Tibial nerve (tissue), 4 donors: ENCODE measurements around the gene SUFU.

Source experiments
- EP300 ChIP-seq, 2 donors: sonication (generic); formaldehyde crosslinking; IDR thresholded peaks; one replicate each; pipeline ENCODE4 v1.6.1; 2017; ENCODE audit warnings: antibody characterized with exemption in 2 of 2, mild to moderate bottlenecking in 1 of 2
- TF ChIP-seq, protein P1 (sequence below), 5 experiments: fragments of 200-600 bp in 3 of 5; fragments of 450-650 bp in 2 of 5; sonication (generic) in 3 of 5; IDR thresholded peaks; one replicate each; pipeline ENCODE4 v1.5.1; 2016 to 2019; ENCODE audit warnings: antibody characterized with exemption in 5 of 5, mild to moderate bottlenecking in 3 of 5, moderate library complexity in 2 of 5

DNA sequence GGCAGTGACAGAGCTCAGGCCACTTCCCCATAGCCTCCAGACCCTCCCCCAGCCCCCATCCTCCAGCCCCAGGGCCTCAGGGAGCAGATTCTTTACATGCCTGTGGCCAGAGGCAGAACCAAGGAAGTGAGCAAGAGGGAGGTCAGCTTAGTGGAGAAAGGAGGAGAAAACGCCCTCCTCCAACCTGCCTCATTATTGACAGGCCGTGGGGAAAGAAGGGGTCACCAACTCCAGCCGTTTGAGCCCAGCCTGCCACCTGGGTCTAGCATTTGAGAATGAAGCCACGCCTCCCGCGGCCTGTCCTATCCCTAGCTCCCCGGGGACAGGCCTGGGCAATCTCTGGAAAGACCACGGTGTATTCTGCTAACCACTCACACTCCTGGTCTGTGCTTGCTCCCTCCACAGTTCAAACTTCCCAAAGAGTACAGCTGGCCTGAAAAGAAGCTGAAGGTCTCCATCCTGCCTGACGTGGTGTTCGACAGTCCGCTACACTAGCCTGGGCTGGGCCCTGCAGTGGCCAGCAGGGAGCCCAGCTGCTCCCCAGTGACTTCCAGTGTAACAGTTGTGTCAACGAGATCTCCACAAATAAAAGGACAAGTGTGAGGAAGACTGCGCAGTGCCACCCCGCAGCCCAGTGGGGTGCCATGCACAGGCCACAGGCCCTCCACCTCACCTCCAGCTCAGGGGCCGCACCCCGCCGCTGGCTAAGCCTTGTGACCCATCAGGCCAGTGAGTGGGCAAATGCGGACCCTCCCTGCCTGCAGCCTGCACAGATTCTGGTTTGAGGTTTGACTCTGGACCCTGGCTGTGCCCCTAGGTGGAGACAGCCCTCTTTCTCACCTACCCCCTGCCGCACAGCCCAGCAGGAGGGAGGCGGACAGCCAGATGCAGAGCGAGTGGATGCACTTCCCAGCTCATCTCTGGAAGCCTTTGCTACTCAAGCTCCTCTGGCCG, 126.2 kb downstream of the SUFU start:
- TF ChIP-seq EP300 (IDR thresholded peaks at IDR 0.05) = no peak
- TF ChIP-seq, protein P1, sequence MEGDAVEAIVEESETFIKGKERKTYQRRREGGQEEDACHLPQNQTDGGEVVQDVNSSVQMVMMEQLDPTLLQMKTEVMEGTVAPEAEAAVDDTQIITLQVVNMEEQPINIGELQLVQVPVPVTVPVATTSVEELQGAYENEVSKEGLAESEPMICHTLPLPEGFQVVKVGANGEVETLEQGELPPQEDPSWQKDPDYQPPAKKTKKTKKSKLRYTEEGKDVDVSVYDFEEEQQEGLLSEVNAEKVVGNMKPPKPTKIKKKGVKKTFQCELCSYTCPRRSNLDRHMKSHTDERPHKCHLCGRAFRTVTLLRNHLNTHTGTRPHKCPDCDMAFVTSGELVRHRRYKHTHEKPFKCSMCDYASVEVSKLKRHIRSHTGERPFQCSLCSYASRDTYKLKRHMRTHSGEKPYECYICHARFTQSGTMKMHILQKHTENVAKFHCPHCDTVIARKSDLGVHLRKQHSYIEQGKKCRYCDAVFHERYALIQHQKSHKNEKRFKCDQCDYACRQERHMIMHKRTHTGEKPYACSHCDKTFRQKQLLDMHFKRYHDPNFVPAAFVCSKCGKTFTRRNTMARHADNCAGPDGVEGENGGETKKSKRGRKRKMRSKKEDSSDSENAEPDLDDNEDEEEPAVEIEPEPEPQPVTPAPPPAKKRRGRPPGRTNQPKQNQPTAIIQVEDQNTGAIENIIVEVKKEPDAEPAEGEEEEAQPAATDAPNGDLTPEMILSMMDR (IDR thresholded peaks at IDR 0.05) = no peak
